Stromal cell of bone marrow (primary cell): ENCODE data around the gene MPZL1.

Experiments used
- DNase-seq: peaks from one replicate; pipeline ENCODE4 v3.0.0-alpha.2; 2012; ENCODE audit warnings: low read depth

Gene MPZL1

DNA sequence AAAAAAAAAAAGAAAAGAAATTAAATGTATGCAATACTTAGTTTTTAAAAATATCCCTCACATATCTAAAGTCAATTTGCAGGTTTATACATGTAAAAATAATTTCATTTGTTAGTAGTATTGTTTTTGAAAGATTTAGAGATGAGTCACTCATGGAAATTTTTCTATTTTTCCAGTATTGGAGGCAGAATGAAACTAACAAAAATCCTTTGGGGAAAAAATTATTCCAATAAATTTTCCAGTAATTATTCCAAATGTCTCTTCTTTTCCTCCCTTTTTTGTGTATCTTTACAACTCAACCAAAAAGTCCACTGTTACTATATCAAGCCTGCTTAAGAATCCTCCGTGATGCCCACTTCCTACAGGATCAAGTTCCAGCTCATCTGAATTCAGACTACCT, 29.9 kb downstream of the MPZL1 start:
- DNase-seq, result no peak

DNA sequence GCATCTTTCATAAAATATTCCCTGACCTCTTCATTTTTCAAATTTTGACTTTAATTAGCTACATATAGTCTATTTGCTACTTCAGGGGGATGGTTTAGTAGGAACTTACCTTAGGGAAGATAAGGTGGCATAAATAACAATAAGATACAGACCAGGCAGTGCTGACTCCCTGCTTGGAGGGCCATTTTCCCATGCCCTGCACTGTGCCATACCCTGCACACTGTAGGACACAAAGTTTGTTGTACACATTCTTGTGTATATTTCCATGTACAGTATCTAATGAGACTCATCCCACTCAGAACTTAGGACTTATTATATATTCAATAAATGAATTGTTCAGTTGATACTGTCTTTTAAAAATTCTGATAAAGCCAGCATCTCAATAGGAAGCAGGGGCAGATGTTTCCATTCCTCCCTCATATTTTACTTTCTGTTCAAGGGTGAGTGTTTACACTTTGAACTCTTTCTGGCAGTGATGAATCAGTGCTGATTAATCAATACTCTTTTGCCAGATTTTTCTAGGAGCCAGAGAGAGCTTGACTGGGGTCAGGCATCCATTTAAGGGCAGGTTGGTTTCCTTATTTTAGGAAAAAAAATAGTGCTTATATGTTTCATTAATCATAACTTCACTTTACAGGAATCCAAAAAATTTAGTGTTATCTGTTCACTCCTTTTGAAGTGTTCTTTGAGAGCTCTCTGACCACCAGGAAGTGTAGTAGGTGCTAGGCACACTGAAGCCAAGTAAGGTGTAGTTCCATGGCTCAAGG, 30.6 kb downstream of the MPZL1 start:
- DNase-seq, result peak; percentile 49

DNA sequence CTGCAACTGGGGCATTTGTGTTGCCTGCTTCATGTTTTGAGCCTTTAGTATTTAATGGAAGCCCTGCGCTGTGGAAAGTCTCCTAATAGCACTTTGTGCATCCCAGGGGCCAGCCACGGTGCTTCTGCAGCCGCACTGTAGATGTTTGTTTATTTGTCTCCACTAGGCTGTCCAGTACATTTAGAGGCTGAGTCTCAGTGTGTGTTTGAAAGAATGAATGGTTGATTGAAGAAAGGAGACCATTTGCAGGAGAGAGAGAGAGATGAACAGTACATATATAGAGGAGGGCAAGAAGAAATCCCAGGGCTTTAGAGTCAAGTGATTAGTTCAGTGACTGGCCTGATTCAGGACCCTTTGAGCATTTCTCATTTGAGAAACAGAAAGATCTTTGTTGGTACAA, 33.9 kb downstream of the MPZL1 start:
- DNase-seq, result no peak

DNA sequence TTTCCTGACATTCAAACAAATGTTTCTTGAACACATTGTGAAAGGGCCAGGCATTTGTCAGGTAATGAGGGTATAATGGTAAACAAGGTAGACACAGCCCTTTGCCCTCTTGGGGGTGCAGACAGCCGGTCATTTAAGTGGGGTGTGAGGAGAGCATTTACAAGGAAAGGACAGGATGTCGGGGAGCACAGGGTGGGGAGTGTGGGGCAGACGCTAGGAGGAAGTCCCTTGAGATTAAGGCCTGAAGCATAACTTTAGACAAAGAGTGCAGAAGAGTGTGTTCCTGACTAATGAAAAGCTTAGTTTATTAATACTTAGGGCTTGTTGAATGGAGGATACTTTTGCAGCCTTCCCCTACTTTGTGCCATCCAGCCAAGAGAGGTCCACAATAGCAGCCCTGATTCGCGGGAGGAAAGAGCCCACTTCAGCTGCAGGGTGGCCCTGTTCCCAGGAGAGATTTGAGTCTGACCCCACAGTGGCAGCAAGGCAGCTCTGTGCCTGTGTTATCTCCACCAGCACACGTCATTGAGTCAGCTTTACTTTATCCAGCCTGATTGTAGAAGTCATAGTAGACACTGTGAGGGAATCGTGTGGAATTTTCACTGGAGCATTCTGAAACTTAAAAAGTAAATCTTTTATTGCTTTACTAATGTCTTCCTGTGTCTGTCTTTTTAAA, 35.1 kb downstream of the MPZL1 start:
- no peak for DNase-seq

DNA sequence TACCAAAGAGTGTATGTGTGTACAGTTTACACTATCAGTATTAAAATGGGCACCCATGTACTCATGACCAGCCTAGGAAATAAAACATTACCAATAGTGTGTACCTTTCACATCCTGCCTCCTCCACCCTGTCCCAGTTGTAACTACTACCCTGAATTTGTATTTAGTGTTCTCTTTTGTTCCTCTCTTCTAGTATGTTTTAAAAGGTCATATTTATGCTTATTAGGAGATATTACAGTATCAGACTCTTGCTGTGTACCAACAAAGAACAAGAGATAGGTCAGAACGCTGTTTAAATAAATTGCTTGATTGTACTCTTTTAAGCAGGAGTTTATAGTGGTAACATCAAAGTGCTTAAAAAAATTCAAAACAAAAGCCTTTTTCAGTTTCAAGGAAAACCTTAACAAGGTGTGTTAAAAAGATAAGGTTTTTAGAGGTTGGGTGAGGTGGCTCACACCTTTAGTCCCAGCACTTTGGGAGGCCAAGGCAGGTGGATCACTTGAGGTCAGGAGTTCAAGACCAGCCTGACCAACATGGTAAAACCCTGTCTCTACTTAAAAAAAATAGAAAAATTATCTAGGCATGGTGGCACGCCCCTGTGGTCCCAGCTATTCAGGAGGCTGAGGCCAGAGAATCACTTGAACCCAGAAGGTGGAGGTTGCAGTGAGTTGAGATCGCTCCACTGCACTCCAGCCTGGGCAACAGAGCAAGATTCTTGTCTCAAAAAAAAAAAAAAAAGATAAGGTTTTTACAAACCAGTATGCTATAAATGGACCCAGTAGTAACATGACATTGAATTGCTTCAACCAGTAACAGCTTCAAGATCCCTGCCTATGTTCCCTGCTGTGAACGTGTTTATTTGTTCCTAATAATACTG, 35.9 kb downstream of the MPZL1 start:
- DNase-seq, result no peak

DNA sequence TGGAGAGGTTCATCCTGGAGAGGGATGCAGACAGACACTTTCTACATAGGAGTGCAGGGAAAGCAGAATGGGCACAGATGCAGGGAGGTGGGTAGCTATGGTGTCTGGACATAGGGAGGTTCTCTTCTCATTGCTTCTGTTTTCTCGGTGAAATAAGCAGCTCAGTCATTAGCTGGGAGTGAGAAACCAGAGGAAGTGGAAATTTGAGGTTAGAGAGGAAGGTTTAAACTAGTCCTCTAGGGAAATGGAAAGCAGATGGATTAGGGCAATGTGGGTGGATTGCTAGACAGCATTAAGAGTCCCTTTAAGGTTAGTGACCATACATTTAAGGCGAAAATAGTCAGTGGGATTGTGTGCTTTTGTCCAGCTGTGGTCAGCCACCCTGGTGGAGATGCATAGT, 39.6 kb downstream of the MPZL1 start:
- DNase-seq, result no peak

DNA sequence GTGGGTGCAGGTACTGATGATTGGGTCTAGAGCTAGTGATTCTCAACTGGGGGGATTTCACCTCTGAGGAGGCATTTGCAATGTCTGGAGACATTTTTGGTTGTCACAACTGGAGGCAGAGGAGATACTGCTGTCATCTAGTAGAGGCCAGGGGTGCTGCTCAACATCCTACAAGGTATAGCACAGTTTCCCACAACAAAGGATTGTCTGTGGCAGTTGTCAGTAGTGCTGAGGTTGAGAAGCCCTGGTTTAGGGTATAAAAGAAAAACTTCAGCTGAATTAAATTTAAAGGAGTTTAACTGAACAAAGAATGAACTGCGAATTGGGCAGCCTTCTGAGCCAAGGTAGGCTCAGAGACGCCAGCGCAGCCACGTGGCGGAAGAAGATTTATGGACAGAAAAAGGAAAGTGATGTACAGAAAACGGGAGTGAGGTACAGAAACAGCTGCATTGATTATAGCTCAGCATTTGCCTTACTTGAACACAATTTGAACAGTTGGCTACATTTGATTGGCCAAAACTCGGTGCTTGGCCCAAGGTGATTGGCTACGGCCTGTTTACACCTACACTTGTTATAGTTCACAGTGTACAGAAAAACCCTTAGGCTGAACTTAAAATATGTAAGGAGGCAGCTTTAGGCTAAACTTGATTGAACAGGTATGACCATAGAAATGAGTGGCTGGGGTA, 40.4 kb downstream of the MPZL1 start:
- DNase-seq, result no peak

DNA sequence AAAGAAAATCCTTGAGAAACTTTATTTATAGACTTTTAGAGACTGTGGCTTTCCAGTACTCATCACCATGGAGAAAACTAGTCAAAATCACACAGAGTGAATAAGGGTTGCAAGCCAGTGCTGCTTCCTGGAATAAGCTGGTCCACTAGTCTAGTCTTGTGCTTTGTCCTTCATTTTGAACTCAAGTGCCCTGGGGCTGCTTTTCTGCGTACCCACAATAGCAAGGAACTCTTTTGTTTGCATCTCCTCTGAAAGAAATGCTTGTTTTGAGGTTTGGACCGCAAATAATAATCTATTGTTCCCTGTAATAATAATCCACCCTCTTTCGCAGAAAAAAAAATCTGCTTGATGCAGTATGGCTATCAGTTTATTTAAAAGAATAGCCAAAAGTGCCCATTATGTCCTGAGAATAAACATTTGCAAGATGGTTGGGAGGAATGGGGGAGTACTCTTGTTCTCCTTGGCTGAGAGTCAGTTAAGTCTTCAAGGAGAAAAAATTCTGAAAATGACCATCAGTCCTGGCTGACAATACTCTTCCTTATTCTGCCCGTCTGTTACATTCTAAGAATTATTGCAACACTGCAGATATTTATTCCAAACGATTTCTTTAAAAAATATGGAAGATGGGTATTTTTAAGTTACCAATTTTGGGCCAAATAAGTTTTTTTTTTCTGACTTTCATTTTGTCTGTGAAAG, 41.9 kb downstream of the MPZL1 start:
- no peak for DNase-seq

DNA sequence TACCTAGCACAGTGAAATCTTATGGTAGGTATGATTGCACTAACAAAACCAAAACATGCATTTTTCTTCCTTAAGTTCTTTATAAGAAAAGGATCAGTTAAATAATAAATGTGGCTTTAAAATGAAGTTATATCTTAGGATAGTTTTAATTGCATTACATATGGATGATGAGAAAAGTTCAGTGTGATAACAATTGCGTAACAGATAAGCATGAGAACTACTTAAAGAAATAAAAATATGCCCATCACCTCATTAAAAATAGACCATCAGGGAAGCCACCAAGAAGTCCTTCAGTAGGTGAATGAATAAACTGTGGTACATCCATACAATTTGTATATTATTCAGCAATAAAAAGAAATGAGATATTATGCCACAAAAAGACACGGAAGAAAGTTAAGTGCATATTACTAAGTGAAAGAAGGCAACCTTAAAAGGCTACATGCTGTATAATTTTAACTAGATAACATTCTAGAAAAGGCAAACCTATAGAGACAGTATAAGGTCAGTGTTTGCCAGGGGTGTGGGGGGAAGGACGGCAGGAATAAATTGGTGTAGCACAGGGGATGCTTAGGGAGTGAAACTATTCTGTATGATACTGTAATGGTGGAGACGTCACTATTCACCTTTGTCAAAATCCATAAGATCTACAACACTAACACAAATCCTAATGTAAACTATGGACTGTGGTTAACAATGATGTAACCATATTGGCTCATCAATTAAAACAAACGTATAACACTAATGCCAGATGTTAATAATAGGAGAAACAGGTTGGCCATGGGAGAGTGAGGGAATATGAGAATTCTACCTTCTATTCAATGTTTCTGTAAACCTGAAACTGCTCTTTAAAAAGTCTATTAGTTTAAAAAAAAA, 42.9 kb downstream of the MPZL1 start:
- no peak for DNase-seq

DNA sequence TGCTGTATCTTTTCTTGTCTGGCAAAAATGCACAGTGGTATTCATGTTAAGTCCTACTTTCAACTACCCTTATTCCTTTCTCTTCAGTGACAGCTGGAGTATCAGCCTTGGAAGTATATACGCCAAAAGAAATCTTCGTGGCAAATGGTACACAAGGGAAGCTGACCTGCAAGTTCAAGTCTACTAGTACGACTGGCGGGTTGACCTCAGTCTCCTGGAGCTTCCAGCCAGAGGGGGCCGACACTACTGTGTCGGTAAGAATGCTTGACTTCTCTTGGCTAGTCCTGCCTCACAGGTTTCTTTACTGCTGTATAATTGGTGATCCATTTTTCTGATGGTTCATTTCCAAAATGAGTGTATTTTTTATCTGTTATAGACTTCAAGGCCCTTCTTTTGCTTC, 43.7 kb downstream of the MPZL1 start:
- DNase-seq, result no peak

DNA sequence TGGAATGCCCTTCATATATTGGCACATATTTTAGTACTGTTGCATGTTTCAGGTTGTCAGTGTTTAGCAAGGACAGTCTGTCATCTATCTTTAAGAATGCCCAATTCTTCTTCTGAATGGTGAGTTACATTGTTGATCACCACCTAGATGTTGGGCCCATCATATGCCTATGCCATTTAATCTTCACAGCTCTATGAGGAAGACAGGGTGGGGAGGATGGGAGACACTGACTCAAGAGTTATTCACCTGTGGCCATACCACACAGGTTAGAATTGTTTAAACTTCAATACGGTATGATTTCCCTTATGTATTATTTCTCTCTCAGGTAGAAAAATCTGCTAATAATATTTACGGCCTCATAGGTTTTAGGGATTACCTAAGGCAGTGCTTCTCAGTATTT, 44.8 kb downstream of the MPZL1 start:
- no peak for DNase-seq

DNA sequence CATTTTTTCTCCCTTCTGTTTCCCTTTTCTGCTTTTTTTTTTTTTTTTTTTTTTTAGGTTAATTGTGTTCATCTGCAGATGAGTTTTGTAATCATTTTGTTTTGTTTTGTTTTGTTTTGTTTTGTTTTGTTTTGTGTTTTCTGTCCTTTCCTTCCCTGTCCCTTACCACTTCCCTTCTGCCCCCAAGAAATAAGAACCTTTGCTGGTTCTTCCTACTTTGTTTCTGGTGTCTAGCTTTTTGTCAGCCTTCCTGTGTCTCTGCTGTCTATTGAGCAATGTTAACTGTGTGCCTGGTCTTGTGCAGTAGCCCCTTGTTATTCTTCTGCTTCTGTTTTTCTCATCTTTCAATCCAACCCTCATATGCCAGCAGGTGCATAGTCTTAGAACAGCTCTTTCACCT, 46.0 kb downstream of the MPZL1 start:
- no peak for DNase-seq

DNA sequence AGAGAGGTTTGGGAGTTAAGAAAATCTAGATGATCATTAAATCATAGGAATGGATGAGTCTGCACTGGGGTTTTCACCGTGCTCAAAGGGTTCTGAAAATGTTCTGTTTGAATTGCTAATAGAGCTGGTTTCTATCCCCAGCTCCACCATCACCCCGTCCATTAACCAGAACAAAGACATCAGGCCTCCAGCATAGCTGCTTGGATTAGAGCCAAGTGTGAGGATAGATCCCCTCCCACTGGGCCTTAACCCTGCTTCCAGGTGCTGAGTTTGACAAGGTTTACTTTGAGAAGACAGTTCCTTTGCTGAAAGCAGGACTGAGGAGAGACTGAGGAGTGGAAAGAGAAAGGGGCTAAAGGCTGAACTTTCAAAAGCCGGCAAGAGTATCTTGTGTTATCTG, 48.3 kb downstream of the MPZL1 start:
- no peak for DNase-seq

DNA sequence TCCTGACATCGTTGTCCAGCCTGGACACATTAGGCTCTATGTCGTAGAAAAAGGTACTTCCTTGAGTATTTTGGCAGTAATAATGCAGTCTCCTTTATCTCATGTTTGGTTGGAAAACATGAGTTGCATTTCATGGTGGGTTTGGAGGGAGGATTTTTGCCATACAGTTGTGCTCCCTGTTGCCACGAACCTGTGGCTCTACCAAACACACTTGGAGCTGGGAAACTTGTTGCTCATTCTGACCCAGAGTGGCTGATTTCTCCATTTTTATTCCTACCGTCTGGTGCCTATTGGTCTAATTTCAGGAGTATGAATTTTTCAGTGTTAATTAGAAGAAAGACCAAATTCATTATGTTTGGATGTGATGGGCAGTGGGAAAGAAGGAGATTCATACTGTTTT, 50.7 kb downstream of the MPZL1 start:
- DNase-seq, result no peak

DNA sequence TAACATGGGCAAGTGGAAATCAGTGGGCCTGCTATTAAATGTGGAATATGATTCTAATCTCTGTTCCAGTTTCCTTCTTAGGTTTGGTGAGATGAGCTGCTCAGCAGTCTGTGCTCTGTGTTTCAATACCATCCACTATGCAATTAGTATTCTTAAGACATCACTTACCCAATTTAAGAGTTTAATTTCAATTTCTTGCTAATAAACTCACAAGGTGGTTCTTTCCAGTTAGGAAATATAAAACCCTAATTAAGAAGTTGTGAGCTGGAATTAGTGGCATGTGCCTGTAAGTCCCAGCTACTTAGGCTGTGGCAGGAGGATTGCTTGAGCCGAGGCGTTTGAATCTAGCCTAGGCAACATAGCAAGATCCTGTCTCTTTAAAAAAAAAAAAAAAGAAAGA, 51.7 kb downstream of the MPZL1 start:
- no peak for DNase-seq

DNA sequence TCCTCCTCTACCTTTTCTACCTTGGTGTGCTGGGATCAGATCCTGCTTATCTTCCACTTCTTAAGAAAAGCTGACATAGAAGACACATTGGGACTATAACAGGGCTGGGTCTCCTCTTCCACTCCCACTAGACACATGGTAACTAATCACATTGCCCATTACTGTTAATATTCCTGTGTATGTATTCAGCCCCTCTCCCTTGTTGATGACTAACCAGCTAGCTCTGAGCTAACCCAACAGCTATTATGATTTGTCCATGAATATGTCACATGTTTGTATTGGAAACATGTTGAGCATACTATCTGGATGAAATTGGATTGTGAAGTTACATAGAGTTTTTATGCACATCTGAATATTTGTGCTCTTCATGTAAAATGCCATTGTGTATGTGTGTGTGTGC, 52.9 kb downstream of the MPZL1 start:
- DNase-seq, result no peak

DNA sequence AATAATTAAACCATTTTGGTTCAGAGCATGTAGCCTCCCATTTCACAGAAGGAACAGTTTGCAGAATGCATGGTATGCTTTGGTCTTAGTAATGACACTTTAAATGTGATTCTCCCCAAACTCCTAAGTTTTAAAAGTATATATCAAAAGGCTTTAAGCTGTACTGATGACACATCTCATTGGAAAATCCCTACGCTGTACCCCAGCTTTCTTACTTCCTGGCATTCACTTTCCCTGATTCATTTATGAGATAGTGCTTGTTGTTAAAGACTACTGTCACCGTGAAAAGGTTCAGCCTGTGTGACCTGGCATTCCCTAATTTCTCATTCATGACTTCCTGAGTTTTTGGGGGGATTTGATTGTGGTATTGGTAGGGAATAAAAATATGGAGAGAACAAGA, 53.4 kb downstream of the MPZL1 start:
- DNase-seq, result no peak

DNA sequence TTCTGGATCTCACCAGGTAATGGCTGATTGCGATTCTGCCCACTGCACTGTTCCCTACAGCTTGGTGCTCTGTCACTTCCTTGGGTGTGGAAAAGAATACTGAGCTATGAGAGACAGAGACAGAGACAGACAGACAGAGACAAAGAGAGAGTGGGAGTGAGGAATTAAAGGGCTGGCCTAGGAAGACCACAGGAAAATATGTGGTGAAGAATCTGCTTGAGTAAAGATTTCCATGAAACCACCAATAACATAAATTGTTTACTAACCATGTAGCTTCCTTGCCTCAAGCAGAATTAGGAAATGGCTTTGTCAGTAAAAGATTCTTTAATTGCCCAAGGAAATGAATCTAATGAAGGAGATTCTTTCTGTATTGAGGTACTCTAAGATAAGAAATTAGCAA, 54.4 kb downstream of the MPZL1 start:
- no peak for DNase-seq

DNA sequence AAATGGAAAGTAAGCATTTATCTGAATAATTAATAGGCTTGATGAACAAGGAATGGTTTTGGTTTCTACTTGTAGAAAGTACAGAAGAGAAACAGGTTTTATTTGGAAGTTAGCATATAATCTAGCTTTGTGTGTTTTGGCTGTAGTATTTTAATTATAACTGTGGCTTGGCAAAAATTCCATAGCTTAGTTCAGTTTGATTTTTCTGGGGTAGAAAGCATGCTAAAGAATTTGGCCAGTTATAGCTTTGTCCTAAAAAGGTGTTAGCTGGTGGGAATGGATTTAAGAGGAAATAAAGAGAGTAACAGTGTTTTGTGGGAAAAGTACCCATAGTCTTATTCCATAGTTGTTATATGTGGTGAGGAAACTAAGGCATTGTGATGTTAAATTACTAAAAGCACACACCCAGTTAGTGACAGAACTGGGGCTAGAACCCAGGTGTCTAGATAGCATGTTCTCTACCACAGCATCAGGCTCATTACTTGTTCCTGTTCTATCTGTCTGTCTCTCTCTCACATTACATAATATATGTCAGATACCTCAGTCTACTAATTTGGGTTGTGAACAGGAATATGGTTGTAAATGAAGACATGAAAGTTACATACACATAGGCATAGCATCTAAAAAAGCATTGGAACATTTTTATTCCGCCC, 55.0 kb downstream of the MPZL1 start:
- no peak for DNase-seq

DNA sequence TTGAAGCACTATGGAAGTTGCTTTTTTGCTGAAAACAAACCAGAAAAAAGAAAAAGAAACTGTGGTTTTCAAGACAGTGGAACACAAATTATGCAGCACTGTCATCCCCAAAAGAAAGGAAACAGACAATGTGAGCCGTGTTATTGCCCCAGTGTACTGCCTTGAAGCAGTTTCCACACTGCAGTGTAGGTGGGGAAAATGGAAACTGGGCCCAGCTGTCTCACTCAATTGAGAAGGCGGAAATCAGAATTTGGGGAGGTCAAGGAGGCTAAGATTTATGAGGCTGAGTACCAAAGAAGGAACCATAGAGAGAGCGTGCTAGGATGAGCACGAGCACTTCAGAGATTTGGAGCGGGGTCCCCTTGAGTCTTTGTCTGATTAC, 55.5 kb downstream of the MPZL1 start:
- DNase-seq, result no peak
